Heart right ventricle (tissue), 16 donors: ENCODE results near the gene CXCL3. TPM values are rescaled to one million over a fixed set of nuclear protein-coding genes. Genes with fewer than 3 reads are reported as not detected.

Experiments used
- ATAC-seq, 8 donors: fragments of 200-7000 bp; cut with Tn5 transposase; one replicate each; pipeline ENCODE4 v1.9.1; 2020; ENCODE audit warnings: mild to moderate bottlenecking in 8 of 8, moderate library complexity in 8 of 8, moderate number of reproducible peaks in 1 of 8
- DNase-seq, 2 donors: peaks; one replicate each; pipeline ENCODE4 v3.0.0-alpha.2; 2020
- H3K27ac ChIP-seq, 10 donors: fragments of 200-600 bp; sonication (generic) in 2 of 10; one replicate each; pipeline versions ENCODE4 v1.5.0 to v1.8.0; 2020 to 2022; ENCODE audit warnings: mild to moderate bottlenecking in 3 of 10
- H3K27me3 ChIP-seq, 7 donors: fragments of 200-600 bp; one replicate each; pipeline ENCODE4 v1.8.0; 2021 to 2022; ENCODE audit warnings: mild to moderate bottlenecking in 2 of 7
- H3K36me3 ChIP-seq, 9 donors: fragments of 200-600 bp; sonication (generic) in 1 of 9; one replicate each; pipeline versions ENCODE4 v1.5.0 to v1.8.0; 2020 to 2022; ENCODE audit warnings: mild to moderate bottlenecking in 2 of 9
- H3K4me1 ChIP-seq, 9 donors: fragments of 200-600 bp; sonication (generic) in 1 of 9; one replicate each; pipeline versions ENCODE4 v1.5.0 to v1.8.0; 2020 to 2022; ENCODE audit warnings: mild to moderate bottlenecking in 4 of 9
- H3K4me3 ChIP-seq, 10 donors: fragments of 200-600 bp; sonication (generic) in 2 of 10; one replicate each; pipeline versions ENCODE4 v1.5.0 to v1.8.0; 2020 to 2022; ENCODE audit warnings: mild to moderate bottlenecking in 7 of 10, moderate library complexity in 2 of 10
- H3K9me3 ChIP-seq, 11 donors: fragments of 200-600 bp in 10 of 11; sonication (generic) in 2 of 11; one replicate each; pipeline versions ENCODE4 v1.5.0 to v1.8.0; 2013 to 2022; ENCODE audit warnings: mild to moderate bottlenecking in 2 of 11, control low read depth in 1 of 11, moderate library complexity in 1 of 11
- CTCF ChIP-seq, 9 donors: fragments of 200-600 bp; sonication (generic) in 2 of 9; IDR thresholded peaks; one replicate each; pipeline versions ENCODE4 v1.5.0 to v1.8.0; 2021 to 2022; ENCODE audit warnings: antibody characterized with exemption in 9 of 9, mild to moderate bottlenecking in 5 of 9, moderate library complexity in 1 of 9
- WGBS, 2 donors: extraction: QIAGEN DNeasy Blood & Tissue Kit; methylation state at CpG; one replicate each; pipeline ENCODE4 v1.1.7; 2013; ENCODE audit warnings: inconsistent platforms in 1 of 2; 5-methylcytosine and 5-hydroxymethylcytosine counted together
- intact Hi-C, 10 donors: fragments of 100-400 bp; cut with DNase I; formaldehyde crosslinking; loops; one replicate each; pipeline versions ENCODE4 v1.11.1 to v1.14.2; 2022
- polyA plus RNA-seq, 2 donors: library from polyadenylated mRNA; stranded (reverse); fragments of 200-250 nt; gene quantifications; one replicate each; pipeline ENCODE4 v1.2.3, GENCODE V29; 2013
- total RNA-seq, 10 donors: library from RNA; stranded (reverse); fragmentation: NEBNext Ultra II Directional in 3 of 10; extraction: Animal tissue kit (Norgen Biotek cat#: 25700) in 3 of 10; gene quantifications; one replicate each; pipeline versions ENCODE4 v1.2.1 to v1.2.4, GENCODE V29; 2021 to 2023
- donor health status: Arrhythmogenic right ventricular cardiomyopathy.
- donor health status: ischemic (EF 13 %, LVEDD 7.1; RV severe dilation, severe dysfunction).
- donor health status: healthy with polysubstance abuse.
- donor health status: DM: no; HTN: yes; CAD: no.
- donor health status: DM: no; HTN: no; CAD: no.
- donor health status: ischemic (EF 25% LVEDD 6.9; RV normal size, moderate dysfunction).
- donor health status: ischemic (EF 25% LVEDD 5.7; RV mildly dilated, moderate dysfunction).
- donor health status: healthy.
- donor health status: DM: yes; HTN: yes; CAD: no.
- donor health status: Ischemic cardiomyopathy.
- donor health status: ischemic (EF 35%, LVEDD 5.7; RV mildly dilated, moderate dysfunction).
- donor health status: nonischemic (EF 11% LVEDD 7.7; RV severe dilation, severe dysfunction).
- donor health status: DM: yes; HTN: yes; CAD: no.
- donor health status: PGD.
- donor health status: ischemic (EF 29% LVEDD 5.4; RV normal size, mild dysfunction).
- donor health status: nonischemic (EF 23%, LVEDD 6.1; RV moderate dilation, normal function).

CXCL3 gene
- total and polyA plus RNA-seq, 12 donors = 0.24 to 5.1 (median 1.4) TPM; not detected in 1

- ATAC-seq (no peak), DNase-seq (no peak)
- H3K27ac ChIP-seq = no peak overlapping the region
- no peaks in the 10 kb centered on the region for H3K27me3 ChIP-seq
- peaks cover 0 to 14% (median 3%) of the 10 kb centered on the region in 11 donors for H3K9me3 ChIP-seq
- WGBS, 2 donors = 71 to 72% methylated on average over 1 of the region's 1 CpG
- H3K4me3 ChIP-seq = no peak overlapping the region
- H3K4me1 ChIP-seq = no peaks in the 10 kb centered on the region
- intact Hi-C loops = no loop called here
- no peak for TF ChIP-seq CTCF (IDR thresholded peaks at IDR 0.05)
- no peaks in the 10 kb centered on the region for H3K36me3 ChIP-seq
Observed at GRCh38 chr4:74063859-74064258, 25.4 kb upstream of the CXCL3 start.

GRCh38 chr4:74062953-74063352 lies 24.5 kb upstream of the CXCL3 start:
- H3K27ac ChIP-seq = no peak overlapping the region
- H3K36me3 ChIP-seq = no peaks in the 10 kb centered on the region
- H3K9me3 ChIP-seq = peaks cover 0 to 14% (median 0%) of the 10 kb centered on the region in 11 donors
- no peak overlapping the region for H3K4me3 ChIP-seq
- intact Hi-C loops = no loop called here
- H3K4me1 ChIP-seq = no peaks in the 10 kb centered on the region
- no peak for TF ChIP-seq CTCF (IDR thresholded peaks at IDR 0.05)
- no peaks in the 10 kb centered on the region for H3K27me3 ChIP-seq
- ATAC-seq (no peak), DNase-seq (no peak)

- no peak for TF ChIP-seq CTCF (IDR thresholded peaks at IDR 0.05)
- Histone ChIP-seq H3K36me3 (no peaks in the 10 kb centered on the region), H3K27ac (no peak overlapping the region), H3K9me3 (peaks cover 0 to 14% (median 0%) of the 10 kb centered on the region in 11 donors), H3K27me3 (no peaks in the 10 kb centered on the region), H3K4me3 (no peak overlapping the region), H3K4me1 (peaks cover 0 to 10% (median 0%) of the 10 kb centered on the region in 9 donors)
- intact Hi-C loops = no loop called here
- DNase-seq (no peak), ATAC-seq (no peak)
Observed at GRCh38 chr4:74061430-74061829, 22.9 kb upstream of the CXCL3 start.

GRCh38 chr4:74059161-74059829 lies 20.8 kb upstream of the CXCL3 start:
- WGBS, 2 donors = 68 to 80% methylated on average over 2 of the region's 2 CpGs
- Histone ChIP-seq H3K9me3 (peaks cover 0 to 14% (median 0%) of the 10 kb centered on the region in 11 donors), H3K36me3 (no peaks in the 10 kb centered on the region), H3K4me1 (peaks cover 0 to 16% (median 0%) of the 10 kb centered on the region in 9 donors), H3K4me3 (no peak overlapping the region), H3K27ac (no peak overlapping the region), H3K27me3 (no peaks in the 10 kb centered on the region)
- intact Hi-C loops = no loop called here
- TF ChIP-seq CTCF (IDR thresholded peaks at IDR 0.05) = no peak
- DNase-seq (no peak), ATAC-seq (no peak)
